MM.1S (cell line): ENCODE results near the gene ZSCAN31.
A peak's percentile ranks its signal among the peaks of the same experiment; 100 is the strongest.

Experiments used
- DNase-seq: peaks from one replicate; pipeline ENCODE4 v3.0.0-alpha.2; 2015
- H2AFZ ChIP-seq: fragments of 300-600 bp; sonication (generic); 2 replicates; pipeline ENCODE4 v1.6.0; 2016; ENCODE audit warnings: antibody characterized with exemption, low read length
- H3F3A ChIP-seq: fragments of 300-600 bp; sonication (generic); 2 replicates; pipeline ENCODE4 v1.6.1; 2016; ENCODE audit warnings: mild to moderate bottlenecking, antibody characterized with exemption, low read length, moderate library complexity, mixed read lengths; ENCODE audit not compliant: insufficient read depth
- H3K27ac ChIP-seq: fragments of 300-600 bp; sonication (generic); 2 replicates; pipeline ENCODE4 v1.5.1; 2016; ENCODE audit warnings: mild to moderate bottlenecking, low read length
- H3K27me3 ChIP-seq: fragments of 300-600 bp; sonication (generic); replicated peaks from 2 replicates; pipeline ENCODE4 v1.6.0; 2016; ENCODE audit warnings: low read length; ENCODE audit not compliant: insufficient read depth
- H3K36me3 ChIP-seq: fragments of 300-600 bp; sonication (generic); replicated peaks from 2 replicates; pipeline ENCODE4 v1.6.1; 2016; ENCODE audit warnings: mild to moderate bottlenecking, low read length, mixed read lengths; ENCODE audit not compliant: insufficient read depth
- H3K4me1 ChIP-seq: fragments of 300-600 bp; sonication (generic); 2 replicates; pipeline ENCODE4 v1.6.1; 2016; ENCODE audit warnings: low read length, mixed read lengths
- H3K4me2 ChIP-seq: fragments of 300-600 bp; sonication (generic); 2 replicates; pipeline ENCODE4 v1.6.0; 2016; ENCODE audit warnings: low read depth, low read length
- H3K4me3 ChIP-seq: fragments of 300-600 bp; sonication (generic); 2 replicates; pipeline ENCODE4 v1.5.1; 2016; ENCODE audit warnings: low read length, mixed read lengths
- H3K79me2 ChIP-seq: fragments of 300-600 bp; sonication (generic); 2 replicates; pipeline ENCODE4 v1.6.1; 2016; ENCODE audit warnings: mixed run types, low read length, mixed read lengths
- H3K9ac ChIP-seq: fragments of 300-600 bp; sonication (generic); 2 replicates; pipeline ENCODE4 v1.6.1; 2016; ENCODE audit warnings: low read length, mixed read lengths
- H3K9me2 ChIP-seq: fragments of 300-600 bp; sonication (generic); replicated peaks from 2 replicates; pipeline ENCODE4 v1.6.1; 2016; ENCODE audit warnings: mild to moderate bottlenecking, low read length, mixed read lengths; ENCODE audit not compliant: insufficient read depth
- H3K9me3 ChIP-seq: fragments of 300-600 bp; sonication (generic); replicated peaks from 2 replicates; pipeline ENCODE4 v1.6.1; 2016; ENCODE audit warnings: mild to moderate bottlenecking, low read length, mixed read lengths; ENCODE audit not compliant: insufficient read depth
- H4K20me1 ChIP-seq: fragments of 300-600 bp; sonication (generic); 2 replicates; pipeline ENCODE4 v1.6.1; 2016; ENCODE audit warnings: mild to moderate bottlenecking, low read length, moderate library complexity, mixed read lengths; ENCODE audit not compliant: insufficient read depth
- CTCF ChIP-seq: fragments of 300-600 bp; sonication (generic); IDR thresholded peaks from 2 replicates; pipeline ENCODE4 v1.5.1; 2016; ENCODE audit warnings: antibody characterized with exemption, low read length, mixed read lengths
- EZH2 ChIP-seq: fragments of 300-600 bp; sonication (generic); optimal IDR thresholded peaks from 2 replicates; pipeline ENCODE3; 2017; ENCODE audit warnings: low read depth, mild to moderate bottlenecking, antibody characterized with exemption, low read length, mixed read lengths
- EZH2phosphoT487 ChIP-seq: fragments of 300-600 bp; sonication (generic); IDR thresholded peaks from 2 replicates; pipeline ENCODE4 v1.6.1; 2018; ENCODE audit warnings: antibody characterized with exemption, low read length

ZSCAN31 gene

GRCh38 chr6:28349892-28350737, 14.2 kb upstream of the ZSCAN31 start, which contains the start of gene ZKSCAN3:
ZKSCAN3 (plus strand) TSS chr6:28349947; CDS start chr6:28359587, 9,640 bp downstream.
- Histone ChIP-seq H3K79me2 (peaks cover 14% of the 10 kb centered on the region), H3K4me1 (peaks cover 3% of the 10 kb centered on the region; the same call in 1 of the 2 replicates), H3K9ac (peak within 1 kb of the TSS; percentile 63), H4K20me1 (no peaks in the 10 kb centered on the region), H3K4me2 (peak within 1 kb of the TSS; percentile 85), H2AFZ (peak within 1 kb of the TSS; percentile 92), H3K9me2 (no peaks in the 10 kb centered on the region), H3K27ac (peak within 1 kb of the TSS; percentile 19; the same call in 1 of the 2 replicates), H3F3A (no peaks in the 10 kb centered on the region), H3K36me3 (no peaks in the 10 kb centered on the region), H3K9me3 (no peaks in the 10 kb centered on the region), H3K4me3 (peak within 1 kb of the TSS; percentile 85), H3K27me3 (peaks cover 4% of the 10 kb centered on the region; the same call in 1 of the 2 replicates)
- TF ChIP-seq CTCF (no peak), EZH2 (no peak), EZH2phosphoT487 (no peak)
- DNase-seq: peak; percentile 87

DNA sequence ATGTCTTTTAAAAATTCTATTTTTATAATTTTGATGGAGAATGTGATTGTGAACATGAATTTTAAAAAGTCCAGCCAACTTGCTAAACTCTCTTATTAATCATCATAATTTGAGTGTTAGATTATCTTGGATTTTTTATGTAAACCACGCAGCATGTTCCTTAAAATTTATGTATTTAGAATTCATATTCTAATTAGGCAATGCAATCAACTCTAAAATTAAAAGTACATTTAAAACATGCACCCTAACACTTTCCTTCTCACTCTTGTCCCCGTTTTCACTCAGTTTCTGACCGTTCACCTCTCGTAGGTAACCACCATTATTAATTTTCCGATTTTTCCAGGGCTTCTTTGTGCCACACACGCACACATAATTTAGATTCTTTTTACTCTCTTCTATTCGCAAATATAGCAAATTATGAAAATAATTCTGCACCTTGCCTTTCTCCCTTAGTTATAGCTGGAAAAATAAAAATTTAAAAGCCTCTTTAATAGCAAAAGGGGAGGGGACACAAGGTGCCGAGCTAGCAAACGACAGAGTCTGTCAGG, 13.5 kb upstream of the ZSCAN31 start:
- Histone ChIP-seq H3K27me3 (peaks cover 4% of the 10 kb centered on the region; the same call in 1 of the 2 replicates), H3K79me2 (peaks cover 14% of the 10 kb centered on the region), H3K4me1 (peaks cover 3% of the 10 kb centered on the region; the same call in 1 of the 2 replicates), H3K9me2 (no peaks in the 10 kb centered on the region), H3K9ac (peak overlapping the region; percentile 63; the same call in 1 of the 2 replicates), H3F3A (no peaks in the 10 kb centered on the region), H2AFZ (peak overlapping the region; percentile 92), H3K27ac (no peak overlapping the region), H3K36me3 (no peaks in the 10 kb centered on the region), H3K4me3 (peak overlapping the region; percentile 85), H3K4me2 (peak overlapping the region; percentile 85), H3K9me3 (no peaks in the 10 kb centered on the region), H4K20me1 (no peaks in the 10 kb centered on the region)
- no peak for TF ChIP-seq CTCF
- no peak for DNase-seq

- Histone ChIP-seq H3K9ac (no peak overlapping the region), H3F3A (no peaks in the 10 kb centered on the region), H4K20me1 (no peaks in the 10 kb centered on the region), H2AFZ (no peak overlapping the region), H3K27me3 (peaks cover 4% of the 10 kb centered on the region; the same call in 1 of the 2 replicates), H3K27ac (no peak overlapping the region), H3K9me3 (no peaks in the 10 kb centered on the region), H3K4me2 (no peak overlapping the region), H3K36me3 (no peaks in the 10 kb centered on the region), H3K4me3 (no peak overlapping the region), H3K79me2 (peaks cover 14% of the 10 kb centered on the region), H3K4me1 (peaks cover 3% of the 10 kb centered on the region; the same call in 1 of the 2 replicates), H3K9me2 (no peaks in the 10 kb centered on the region)
- no peak for DNase-seq
- TF ChIP-seq CTCF: no peak
- TF ChIP-seq EZH2phosphoT487: no peak
- TF ChIP-seq EZH2: no peak
Observed at GRCh38 chr6:28347119-28347518, 11.2 kb upstream of the ZSCAN31 start.
